BLaER1 treated with 17β-estradiol and CSF1 and Interleukin-3, amounts not matched to agents 10 nM and 100 nM (cell line): ENCODE measurements around the gene ZMIZ1.
A peak's percentile ranks its signal among the peaks of the same experiment; 100 is the strongest.

Experiments
- H3K27ac ChIP-seq, 11 experiments: shearing (Covaris generic); formaldehyde crosslinking; 2 replicates each; pipeline ENCODE4 v1.8.1; 2022
- H3K27me3 ChIP-seq, 11 experiments: shearing (Covaris generic); formaldehyde crosslinking; 2 replicates each; pipeline ENCODE4 v1.8.1; 2022
- H3K36me3 ChIP-seq, 11 experiments: shearing (Covaris generic); formaldehyde crosslinking; 2 replicates each; pipeline ENCODE4 v1.8.1; 2022
- H3K4me1 ChIP-seq, 10 experiments: shearing (Covaris generic); formaldehyde crosslinking; 2 replicates each; pipeline ENCODE4 v1.8.1; 2022
- H3K4me2 ChIP-seq, 11 experiments: shearing (Covaris generic); formaldehyde crosslinking; 2 replicates each; pipeline ENCODE4 v1.8.1; 2022
- H3K4me3 ChIP-seq, 10 experiments: shearing (Covaris generic); formaldehyde crosslinking; 2 replicates each; pipeline ENCODE4 v1.8.1; 2022
- H3K9ac ChIP-seq, 11 experiments: shearing (Covaris generic); formaldehyde crosslinking; 2 replicates each; pipeline ENCODE4 v1.8.1; 2022
- H3K9me3 ChIP-seq, 11 experiments: shearing (Covaris generic); formaldehyde crosslinking; replicated peaks in 1 of 11; 2 replicates each; pipeline ENCODE4 v1.8.1; 2022
- H4K20me1 ChIP-seq, 11 experiments: shearing (Covaris generic); formaldehyde crosslinking; 2 replicates each; pipeline ENCODE4 v1.8.1; 2022
- Cebpa-rat ChIP-seq, 11 experiments: shearing (Covaris generic); IDR thresholded peaks; 2 replicates each; pipeline ENCODE4 v1.8.1; 2022

The ZMIZ1 gene

GRCh38 chr10:79221110-79222051, 152.6 kb downstream of the ZMIZ1 start:
- H3K4me1 ChIP-seq: peaks cover 10 to 49% (median 24%) of the 10 kb centered on the region in 10 experiments
- H4K20me1 ChIP-seq: peaks cover 51 to 99% (median 80%) of the 10 kb centered on the region in 11 experiments; a peak in 19 of 22 replicates
- no peaks in the 10 kb centered on the region for H3K9me3 ChIP-seq
- H3K4me3 ChIP-seq: no peak overlapping the region
- H3K36me3 ChIP-seq: peaks cover 93 to 100% (median 99%) of the 10 kb centered on the region in 11 experiments
- no peak overlapping the region; a peak in 1 of 22 replicates for H3K27ac ChIP-seq
- H3K27me3 ChIP-seq: no peaks in the 10 kb centered on the region
- no peak for TF ChIP-seq Cebpa-rat (IDR thresholded peaks at IDR 0.05)
- H3K9ac ChIP-seq: no peak overlapping the region
- no peak overlapping the region for H3K4me2 ChIP-seq

DNA sequence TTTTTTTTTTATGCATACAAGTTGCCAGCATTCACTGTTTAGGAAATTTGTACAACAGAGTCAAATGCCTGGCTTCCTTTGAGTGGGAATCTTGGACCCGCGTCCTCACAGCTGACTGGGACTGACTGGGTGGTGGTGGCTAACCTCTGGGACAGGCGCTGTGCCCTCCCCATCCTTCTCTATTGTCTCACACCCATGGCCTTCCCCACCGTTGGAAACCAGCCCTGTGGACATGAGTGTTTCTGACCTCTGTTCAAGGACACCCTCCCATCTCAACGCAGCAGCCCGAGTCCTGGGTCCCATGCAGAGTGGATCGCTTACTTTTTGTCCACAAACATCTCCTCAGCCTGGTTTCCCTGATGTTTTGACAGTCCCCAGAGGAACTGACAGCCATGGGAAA, 153.4 kb downstream of the ZMIZ1 start:
- Histone ChIP-seq H3K4me2 (no peak overlapping the region), H3K9me3 (no peaks in the 10 kb centered on the region), H3K4me1 (peaks cover 19 to 57% (median 32%) of the 10 kb centered on the region in 10 experiments), H3K4me3 (no peak overlapping the region), H3K27me3 (no peaks in the 10 kb centered on the region), H3K27ac (peak overlapping the region in 1 of 11 experiments; percentile 10; a peak in 1 of 22 replicates), H4K20me1 (peaks cover 54 to 100% (median 83%) of the 10 kb centered on the region in 11 experiments; a peak in 19 of 22 replicates), H3K9ac (peak overlapping the region in 1 of 11 experiments; percentile 7; a peak in 1 of 22 replicates), H3K36me3 (peaks cover 92 to 100% (median 99%) of the 10 kb centered on the region in 11 experiments)
- TF ChIP-seq Cebpa-rat (IDR thresholded peaks at IDR 0.05): no peak

GRCh38 chr10:79223091-79224048, 154.6 kb downstream of the ZMIZ1 start:
- TF ChIP-seq Cebpa-rat (IDR thresholded peaks at IDR 0.05): no peak
- Histone ChIP-seq H4K20me1 (peaks cover 55 to 100% (median 87%) of the 10 kb centered on the region in 11 experiments; a peak in 19 of 22 replicates), H3K27ac (peak overlapping the region in 2 of 11 experiments; percentile 3 to 14; a peak in 2 of 22 replicates), H3K9me3 (no peaks in the 10 kb centered on the region), H3K4me1 (peaks cover 30 to 69% (median 39%) of the 10 kb centered on the region in 10 experiments), H3K4me3 (no peak overlapping the region), H3K4me2 (peak overlapping the region in 2 of 11 experiments; percentile 4 to 21; a peak in 2 of 22 replicates), H3K27me3 (no peaks in the 10 kb centered on the region), H3K36me3 (peaks cover 85 to 100% (median 94%) of the 10 kb centered on the region in 11 experiments), H3K9ac (peak overlapping the region in 2 of 11 experiments; percentile 3 to 7; a peak in 1 of 22 replicates)

DNA sequence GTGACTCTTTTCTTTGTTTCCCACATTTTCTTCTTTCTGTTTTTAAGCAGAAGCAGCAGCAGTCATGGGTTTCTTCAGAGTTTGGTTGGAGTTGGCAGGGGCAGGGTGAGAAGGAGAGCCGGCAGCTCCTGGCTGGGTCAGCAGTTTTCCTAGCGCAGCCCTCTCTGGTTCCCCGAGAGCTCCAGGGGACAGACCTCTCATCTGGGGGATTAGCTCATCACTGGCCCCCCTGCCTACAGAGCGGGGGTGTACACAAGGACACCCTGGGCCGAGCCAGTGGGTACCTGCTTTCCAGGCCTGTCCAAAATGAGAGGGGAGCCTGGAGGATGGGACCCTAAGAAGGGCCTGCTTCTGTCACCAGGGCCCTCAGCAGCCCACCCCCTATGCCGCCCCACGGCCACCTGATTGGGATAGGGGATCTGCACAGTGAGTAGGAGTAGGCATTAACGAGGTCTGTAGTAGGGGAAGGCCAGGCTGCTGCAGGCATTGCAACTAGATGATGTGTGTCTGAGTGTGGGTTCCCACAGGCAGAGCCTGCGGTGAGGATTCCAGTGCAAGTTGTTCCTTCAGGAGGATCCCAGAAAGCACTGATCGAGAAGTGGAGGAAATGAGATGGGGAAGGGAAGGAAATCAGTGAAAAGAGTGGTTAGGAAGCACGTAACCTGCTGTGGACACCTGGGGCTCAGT, 155.6 kb downstream of the ZMIZ1 start:
- H3K9me3 ChIP-seq: no peaks in the 10 kb centered on the region
- H3K27ac ChIP-seq: no peak overlapping the region
- peaks cover 56 to 100% (median 86%) of the 10 kb centered on the region in 11 experiments; a peak in 19 of 22 replicates for H4K20me1 ChIP-seq

GRCh38 chr10:79224992-79225391, 156.2 kb downstream of the ZMIZ1 start:
- Histone ChIP-seq H3K36me3 (peaks cover 70 to 92% (median 84%) of the 10 kb centered on the region in 11 experiments), H4K20me1 (peaks cover 56 to 100% (median 86%) of the 10 kb centered on the region in 11 experiments; a peak in 20 of 22 replicates), H3K4me3 (no peak overlapping the region), H3K4me1 (peaks cover 42 to 85% (median 52%) of the 10 kb centered on the region in 10 experiments), H3K27ac (no peak overlapping the region), H3K9ac (no peak overlapping the region), H3K27me3 (no peaks in the 10 kb centered on the region), H3K9me3 (no peaks in the 10 kb centered on the region), H3K4me2 (peak overlapping the region in 1 of 11 experiments; percentile 81; a peak in 2 of 22 replicates)
- TF ChIP-seq Cebpa-rat (IDR thresholded peaks at IDR 0.05): no peak

More for the DNA sequence above, 155.6 kb downstream of the ZMIZ1 start:
- H3K9ac ChIP-seq: no peak overlapping the region
- TF ChIP-seq Cebpa-rat (IDR thresholded peaks at IDR 0.05): no peak
- H3K4me2 ChIP-seq: peak overlapping the region in 1 of 11 experiments; percentile 81; a peak in 1 of 22 replicates
- peaks cover 36 to 79% (median 46%) of the 10 kb centered on the region in 10 experiments for H3K4me1 ChIP-seq
- H3K27me3 ChIP-seq: no peaks in the 10 kb centered on the region
- no peak overlapping the region for H3K4me3 ChIP-seq
- peaks cover 76 to 98% (median 90%) of the 10 kb centered on the region in 11 experiments for H3K36me3 ChIP-seq

DNA sequence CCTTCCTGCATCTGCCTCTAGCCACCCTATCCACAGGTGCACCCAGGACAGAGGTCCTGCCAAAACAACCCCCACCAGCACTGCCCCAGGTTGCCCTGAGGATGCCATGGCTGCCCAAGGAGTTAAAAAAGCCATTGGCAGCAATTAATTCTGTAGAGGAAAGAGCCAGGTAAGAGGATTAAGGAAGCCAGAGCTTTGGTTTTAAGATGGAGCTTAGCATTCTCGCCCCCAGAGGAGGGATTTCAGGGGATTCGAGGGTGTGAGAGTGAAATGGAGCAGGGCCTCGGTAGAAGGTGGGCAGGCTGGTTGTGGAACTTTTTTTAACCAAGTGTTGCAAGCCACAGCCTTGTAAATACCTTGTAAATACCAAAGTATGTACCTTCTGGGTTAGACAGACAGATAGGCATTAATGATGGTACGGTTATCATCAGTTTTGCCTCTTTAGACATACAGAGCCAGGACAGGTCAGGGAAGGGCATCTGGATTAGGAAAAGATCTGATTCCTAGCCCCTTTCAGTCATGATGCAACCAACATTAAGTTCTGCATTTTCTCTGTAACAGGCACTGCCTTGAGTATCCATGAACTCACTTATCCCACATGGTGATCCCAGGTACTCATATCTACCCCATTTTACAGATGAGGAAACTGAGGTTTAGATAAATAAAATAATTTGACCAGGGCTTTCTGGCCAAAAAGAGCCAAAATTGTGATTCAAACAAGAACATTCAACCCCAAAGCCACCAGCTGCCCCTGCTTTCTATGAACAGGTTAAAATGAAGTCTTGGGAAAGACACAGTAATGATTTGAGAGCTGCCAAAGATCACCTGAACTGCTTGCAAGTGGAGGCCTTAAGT, 157.9 kb downstream of the ZMIZ1 start:
- peaks cover 56 to 100% (median 86%) of the 10 kb centered on the region in 11 experiments; a peak in 19 of 22 replicates for H4K20me1 ChIP-seq
- no peak overlapping the region; a peak in 1 of 22 replicates for H3K9ac ChIP-seq
- H3K4me2 ChIP-seq: peak overlapping the region; percentile 78 to 99 (median 94); a peak in 18 of 22 replicates
- TF ChIP-seq Cebpa-rat (IDR thresholded peaks at IDR 0.05): no peak
- peak overlapping the region in 1 of 11 experiments; percentile 16; a peak in 2 of 22 replicates for H3K27ac ChIP-seq
- H3K4me3 ChIP-seq: no peak overlapping the region
- H3K27me3 ChIP-seq: no peaks in the 10 kb centered on the region
- H3K36me3 ChIP-seq: peaks cover 56 to 92% (median 70%) of the 10 kb centered on the region in 11 experiments
- H3K9me3 ChIP-seq: no peaks in the 10 kb centered on the region
- H3K4me1 ChIP-seq: peaks cover 54 to 93% (median 64%) of the 10 kb centered on the region in 10 experiments

DNA sequence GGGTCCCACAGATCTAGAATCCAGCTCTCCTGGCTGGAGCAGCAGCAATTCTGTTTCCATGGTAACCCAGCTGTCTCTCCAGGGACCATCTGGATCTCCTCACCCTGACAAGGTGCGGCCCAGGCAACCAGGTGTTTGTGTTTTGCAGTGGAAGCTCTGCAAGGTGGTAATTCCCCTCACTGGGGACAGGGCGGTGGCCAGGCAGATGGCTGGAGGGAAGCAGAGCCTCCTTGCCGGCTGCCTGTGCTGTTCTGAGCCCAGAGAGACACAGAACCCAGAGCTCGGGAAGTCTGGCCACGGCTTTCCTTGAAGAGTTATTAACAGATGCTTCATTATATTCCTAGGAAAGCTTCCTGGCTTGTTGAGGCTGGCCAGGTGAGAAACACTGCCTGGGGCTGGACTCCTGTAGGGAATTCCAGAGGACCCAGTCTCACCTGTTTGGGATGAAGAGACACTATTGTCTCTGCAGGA, 160.3 kb downstream of the ZMIZ1 start:
- Histone ChIP-seq H3K4me1 (peaks cover 54 to 84% (median 62%) of the 10 kb centered on the region in 10 experiments), H3K9ac (peak overlapping the region in 10 of 11 experiments; percentile 33 to 75 (median 62); a peak in 17 of 22 replicates), H3K36me3 (peaks cover 38 to 89% (median 61%) of the 10 kb centered on the region in 11 experiments), H4K20me1 (peaks cover 54 to 98% (median 81%) of the 10 kb centered on the region in 11 experiments; a peak in 19 of 22 replicates), H3K27me3 (no peaks in the 10 kb centered on the region), H3K9me3 (no peaks in the 10 kb centered on the region), H3K27ac (peak overlapping the region in 7 of 11 experiments; percentile 58 to 79 (median 71); a peak in 12 of 22 replicates), H3K4me3 (peak overlapping the region in 6 of 10 experiments; percentile 19 to 54 (median 43); a peak in 10 of 20 replicates), H3K4me2 (peak overlapping the region; percentile 78 to 99 (median 94))
- TF ChIP-seq Cebpa-rat (IDR thresholded peaks at IDR 0.05): no peak
